ENCODE results near the gene DGKH.
A peak's percentile ranks its signal among the peaks of the same experiment; 100 is the strongest.
"Not testable (repeated sequence)": the region's sequence is repeated elsewhere in the genome, so short reads cannot be mapped to it uniquely, and the experiment has no call there.

DGKH gene

GRCh38 chr13:42040730-42041010 is 7.8 kb upstream of the DGKH start:
- no peak for DNase-seq

DNA sequence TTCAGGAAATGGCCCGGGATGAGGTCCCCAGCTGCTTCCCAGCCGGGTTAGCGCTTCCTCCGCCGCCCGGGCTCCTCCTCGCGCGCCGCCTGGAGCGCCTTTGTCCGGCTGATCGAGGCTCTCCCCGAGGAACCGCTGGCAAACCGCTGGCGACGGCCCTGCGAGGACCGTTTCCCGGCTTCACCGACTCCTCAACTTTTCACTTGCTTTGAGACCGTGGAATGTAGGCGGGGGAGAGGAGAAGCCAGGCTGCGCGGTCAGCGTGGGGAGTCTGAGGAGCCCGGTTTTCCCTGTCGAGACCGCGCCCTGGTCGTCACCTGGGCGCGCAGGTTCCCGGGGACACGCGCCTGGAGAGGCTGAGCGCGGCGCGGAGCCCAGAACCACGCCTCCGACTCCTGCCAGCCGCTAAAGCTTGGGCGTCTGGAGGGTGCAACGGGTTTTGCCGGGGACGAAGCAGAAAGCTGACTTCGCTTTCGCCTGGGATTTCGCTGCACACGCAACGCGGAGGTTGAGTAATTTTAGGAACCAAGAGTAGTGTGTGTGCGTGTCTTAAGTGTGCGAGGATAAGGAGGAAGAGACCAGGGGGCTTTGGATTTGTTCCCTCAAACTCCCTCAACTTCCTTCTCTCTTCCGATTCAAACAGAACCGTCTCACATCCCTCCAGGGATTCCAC is 7.3 kb upstream of the DGKH start:
- peak; percentile 47 to 51 for DNase-seq

- peak in 1 of 2 experiments; percentile 42 for DNase-seq
These were observed 6.8 kb upstream of the DGKH start for GRCh38 chr13:42041684-42042035.

DNA sequence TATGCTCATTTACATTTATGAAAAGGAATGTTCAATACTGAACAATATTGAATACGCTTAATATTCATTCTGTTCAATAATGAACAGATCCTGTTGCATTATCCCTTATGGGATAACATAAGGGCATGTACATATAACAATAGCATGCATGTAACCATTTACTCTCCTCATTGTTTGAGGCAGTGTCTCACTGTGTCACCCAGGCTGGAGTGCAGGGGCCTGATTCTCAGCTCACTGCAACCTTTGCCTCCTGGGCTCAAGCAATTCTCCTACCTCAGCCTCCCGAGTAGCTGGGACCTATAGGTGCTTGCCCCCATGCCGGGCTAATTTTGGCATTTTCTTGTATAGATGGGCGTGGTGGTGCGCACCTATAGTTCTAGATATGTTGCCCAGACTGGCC is 4.8 kb upstream of the DGKH start:
- DNase-seq: no peak

DNA sequence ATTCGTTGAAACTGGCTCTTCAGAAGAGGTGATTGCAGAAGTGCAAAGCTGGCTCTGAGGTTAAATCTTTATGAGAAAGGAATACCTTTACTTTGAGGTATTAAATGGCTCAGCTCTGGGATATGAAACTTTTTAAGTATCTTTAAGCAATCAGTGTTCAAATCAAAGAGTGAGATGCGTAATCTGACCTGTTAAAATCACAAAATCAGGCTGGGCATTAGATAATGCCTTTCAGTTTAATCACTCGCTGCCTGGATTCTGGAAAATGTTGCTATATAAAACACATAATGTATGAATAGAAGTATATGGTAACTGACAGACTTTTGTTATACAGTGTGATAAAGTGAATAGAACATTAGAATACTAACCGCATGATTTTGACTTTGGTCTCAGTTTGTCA is 2.0 kb upstream of the DGKH start:
- DNase-seq: no peak

GRCh38 chr13:42047561-42048341 is 697 bp upstream of the DGKH start:
- DNase-seq: peak; percentile 20 to 44

DNA sequence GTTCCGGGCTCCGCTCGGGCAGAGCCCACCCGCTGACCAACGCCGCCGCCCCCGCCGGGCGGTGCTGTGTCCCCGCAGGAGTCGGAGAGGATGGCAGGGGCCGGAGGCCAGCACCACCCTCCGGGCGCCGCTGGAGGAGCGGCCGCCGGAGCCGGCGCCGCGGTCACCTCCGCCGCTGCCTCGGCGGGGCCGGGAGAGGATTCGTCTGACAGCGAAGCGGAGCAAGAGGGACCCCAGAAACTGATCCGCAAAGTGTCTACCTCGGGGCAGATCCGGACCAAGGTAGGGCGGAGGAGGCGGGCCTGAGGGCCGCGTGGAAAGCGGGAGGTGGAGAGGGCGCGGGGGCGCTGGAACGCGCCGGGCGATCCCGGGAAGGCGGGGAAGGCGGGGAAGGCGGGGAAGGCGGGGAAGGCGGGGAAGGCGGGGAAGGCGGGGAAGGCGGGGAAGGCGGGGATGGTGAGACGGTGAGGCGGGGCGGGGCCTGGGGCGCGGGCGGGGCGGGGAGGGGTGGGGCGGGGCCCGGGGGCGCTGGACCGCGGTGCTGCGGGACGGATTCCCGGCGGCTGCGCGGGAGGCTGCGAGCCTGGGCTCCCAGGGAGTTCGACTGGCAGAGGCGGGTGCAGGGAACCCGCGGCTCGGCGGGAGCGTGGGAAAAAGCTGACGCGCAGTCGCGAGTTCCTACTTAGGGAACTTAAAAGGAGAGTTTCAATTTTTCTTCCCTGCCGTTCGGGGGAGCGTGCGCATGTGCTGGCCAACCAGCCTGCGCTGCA is 421 bp downstream of the DGKH start:
- peak; percentile 17 to 54 for DNase-seq

- DNase-seq: no peak
These were observed 986 bp downstream of the DGKH start for GRCh38 chr13:42049454-42049813.

DNA sequence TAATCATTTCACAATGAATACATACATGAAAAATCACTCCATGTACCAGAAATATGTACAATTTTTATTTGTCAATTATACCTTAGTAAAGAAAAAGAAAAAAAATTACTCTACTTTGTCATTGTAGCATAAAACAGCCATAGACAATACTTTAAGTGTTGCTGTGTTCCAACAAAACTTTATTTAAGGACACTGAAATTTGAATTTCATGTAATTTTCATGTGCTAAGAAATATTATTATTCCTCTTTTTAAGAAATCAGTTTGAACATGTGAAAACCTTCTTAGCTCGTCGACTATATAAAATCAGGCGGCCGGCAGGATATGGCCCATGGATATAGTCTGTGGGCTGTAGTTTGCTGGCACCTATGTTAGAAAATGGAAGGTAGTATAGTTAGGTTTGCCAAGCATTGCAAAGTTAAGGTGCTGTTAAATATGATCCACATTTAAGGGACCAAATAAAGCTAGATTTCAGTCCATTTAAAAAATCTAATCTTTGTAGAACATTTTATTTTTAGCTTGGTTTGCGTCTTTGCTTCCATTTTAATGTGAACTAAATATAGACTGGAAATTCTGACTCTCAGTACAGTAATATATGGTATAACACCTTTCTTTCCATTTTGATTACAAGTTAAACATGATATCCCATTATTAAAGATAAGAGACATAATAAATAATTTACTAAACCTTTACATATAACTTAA is 6.5 kb downstream of the DGKH start:
- DNase-seq: no peak

DNA sequence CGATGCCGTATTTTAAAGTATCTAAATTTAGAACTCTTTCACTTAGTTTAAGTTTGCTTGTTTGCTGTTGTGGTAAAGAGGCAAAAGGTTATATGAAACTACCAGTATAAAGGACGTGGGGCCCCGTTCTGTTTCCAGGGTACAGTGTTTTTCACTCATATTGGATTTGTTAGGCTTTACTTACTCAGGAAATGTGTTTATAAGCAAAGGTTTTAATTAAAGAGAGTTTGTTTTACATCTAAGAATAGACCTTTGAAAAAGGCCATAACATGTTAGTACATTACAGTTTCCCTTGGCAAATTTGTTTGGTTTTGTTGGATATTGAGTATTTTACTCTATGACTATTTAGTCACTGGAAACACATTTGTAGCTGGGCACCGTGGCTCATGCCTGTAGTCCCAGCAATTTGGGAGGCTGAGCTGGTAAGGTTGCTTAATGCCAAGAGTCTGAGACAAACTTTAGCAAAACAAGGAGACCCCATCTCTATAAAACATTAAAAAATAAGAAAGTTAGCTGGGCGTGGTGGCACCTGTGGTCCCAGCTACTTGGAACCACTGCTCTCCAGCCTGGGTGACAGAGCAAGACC is 7.1 kb downstream of the DGKH start:
- no peak for DNase-seq

- no peak for DNase-seq
These were observed 7.7 kb downstream of the DGKH start for GRCh38 chr13:42056146-42056545.

GRCh38 chr13:42056583-42056982 is 8.1 kb downstream of the DGKH start:
- no peak for DNase-seq

- DNase-seq: no peak
These were observed 9.6 kb downstream of the DGKH start for GRCh38 chr13:42057918-42058530.

DNA sequence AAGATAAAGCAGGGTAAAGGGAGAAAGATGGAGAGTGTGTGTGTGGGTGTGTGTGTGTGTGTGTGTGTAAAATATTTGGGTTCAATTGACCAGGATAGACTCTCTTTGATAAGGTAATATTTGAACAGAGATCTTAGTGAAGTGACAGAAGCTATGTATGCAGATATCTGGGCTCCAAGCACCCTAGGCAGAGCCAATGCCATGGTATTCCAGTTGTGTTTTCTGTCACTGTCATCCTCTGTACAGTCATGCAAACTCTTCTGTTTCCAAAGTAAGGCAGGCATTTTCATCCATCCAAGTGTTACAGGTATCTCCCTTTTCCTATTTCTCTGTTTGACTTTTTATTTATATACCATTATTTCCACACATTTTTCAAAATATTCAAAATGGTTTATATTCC is 13.5 kb downstream of the DGKH start:
- no peak for DNase-seq

GRCh38 chr13:42063105-42063504 is 14.7 kb downstream of the DGKH start:
- DNase-seq: no peak

- no peak for DNase-seq
These were observed 15.8 kb downstream of the DGKH start for GRCh38 chr13:42064259-42064658.

- no peak for DNase-seq
These were observed 16.5 kb downstream of the DGKH start for GRCh38 chr13:42064966-42065365.

- DNase-seq: no peak
These were observed 17.0 kb downstream of the DGKH start for GRCh38 chr13:42065414-42065813.

DNA sequence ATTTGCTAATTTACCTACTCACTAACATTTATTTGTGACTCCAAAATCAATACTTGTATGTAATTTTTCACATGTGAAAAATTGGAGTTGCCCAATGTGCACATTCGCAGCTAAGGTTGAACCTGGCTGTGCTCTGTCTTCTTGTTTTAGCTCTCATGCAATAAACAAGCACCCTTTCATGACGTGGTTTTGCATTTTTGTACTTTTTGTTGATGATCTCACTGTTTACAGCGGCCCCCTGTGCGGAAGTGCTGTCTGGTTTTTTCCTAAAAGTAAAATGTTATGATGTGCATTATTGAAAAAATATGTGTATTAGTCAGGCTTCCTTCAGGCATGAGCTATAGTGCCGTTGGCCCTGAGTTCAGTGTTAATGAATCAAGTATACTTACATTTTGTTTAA is 18.1 kb downstream of the DGKH start:
- DNase-seq: no peak

DNA sequence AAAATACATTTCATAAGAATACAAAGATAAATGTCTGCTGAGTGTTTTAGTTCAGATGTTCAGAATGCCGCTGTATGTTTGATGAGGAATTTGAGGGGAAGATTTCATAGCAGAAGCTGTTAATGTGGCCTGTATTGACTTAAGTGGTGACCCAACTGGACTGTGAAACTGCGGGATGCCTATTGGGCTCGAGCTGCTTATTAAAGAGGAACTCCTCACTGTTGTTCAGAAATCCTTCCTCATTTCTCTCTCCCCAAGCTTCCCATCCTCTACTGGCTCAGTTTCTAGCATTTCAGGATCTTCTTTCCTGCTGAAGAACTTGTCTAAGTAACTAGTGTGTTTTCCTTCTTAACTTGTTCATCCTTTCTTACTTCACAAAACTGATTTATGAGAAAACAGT is 20.4 kb downstream of the DGKH start:
- DNase-seq: no peak

GRCh38 chr13:42070599-42070998 is 22.2 kb downstream of the DGKH start:
- DNase-seq: not testable (repeated sequence)

DNA sequence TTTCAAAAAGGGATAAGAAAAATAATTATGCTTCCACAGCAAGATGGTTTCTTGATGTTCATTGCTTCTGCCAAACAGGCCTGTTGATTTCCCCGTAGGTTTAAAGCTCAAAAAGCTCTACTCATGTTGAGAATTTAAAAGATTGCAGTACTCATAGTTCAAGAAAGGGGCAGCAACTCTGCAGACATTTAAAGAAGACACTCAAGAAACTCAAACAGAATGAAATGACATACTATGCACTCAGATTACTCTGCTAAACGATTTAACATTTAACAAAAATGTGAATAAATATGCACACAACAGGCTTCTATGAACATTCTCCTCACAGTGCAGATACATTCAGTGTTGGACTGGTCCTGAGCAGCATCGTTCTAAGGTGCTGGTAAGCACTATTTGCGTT is 22.7 kb downstream of the DGKH start:
- DNase-seq: not testable (repeated sequence)

Data from NCI-H524 (cell line).